Endothelial cell (in vitro differentiated cells): ENCODE measurements around the gene TOMM40L. TPM values are rescaled to one million over a fixed set of nuclear protein-coding genes. Genes with fewer than 3 reads are reported as not detected.

ENCODE experiments used
- DNase-seq: peaks from one replicate; pipeline ENCODE4 v3.0.0; 2021; ENCODE audit warnings: low spot score
- H3K27ac Mint-ChIP-seq: one replicate; pipeline ENCODE4 v1.8.0; 2021; ENCODE audit warnings: mixed read lengths, inconsistent platforms; ENCODE audit not compliant: unreplicated experiment
- H3K27me3 Mint-ChIP-seq: one replicate; pipeline ENCODE4 v1.8.0; 2021; ENCODE audit warnings: mild to moderate bottlenecking, moderate library complexity, mixed read lengths, inconsistent platforms; ENCODE audit not compliant: unreplicated experiment
- H3K36me3 Mint-ChIP-seq: one replicate; pipeline ENCODE4 v1.8.0; 2021; ENCODE audit warnings: mild to moderate bottlenecking, low read depth, mixed read lengths, inconsistent platforms; ENCODE audit not compliant: unreplicated experiment
- H3K4me1 Mint-ChIP-seq: one replicate; pipeline ENCODE4 v1.8.0; 2021; ENCODE audit warnings: mild to moderate bottlenecking, mixed read lengths, inconsistent platforms; ENCODE audit not compliant: unreplicated experiment
- H3K4me3 Mint-ChIP-seq: one replicate; pipeline ENCODE4 v1.8.0; 2021; ENCODE audit warnings: mild to moderate bottlenecking, mixed read lengths, inconsistent platforms; ENCODE audit not compliant: unreplicated experiment
- H3K9me3 Mint-ChIP-seq: one replicate; pipeline ENCODE4 v1.8.0; 2021; ENCODE audit warnings: mixed read lengths, inconsistent platforms; ENCODE audit not compliant: unreplicated experiment
- total RNA-seq: library from RNA; stranded (reverse); fragmentation: NEBNext Ultra II Directional; extraction: Animal tissue kit (Norgen Biotek cat#: 25700); gene quantifications from one replicate; pipeline ENCODE4 v1.2.1, GENCODE V29; 2021; ENCODE audit not compliant: unreplicated experiment
- TF ChIP-seq, protein P1 (sequence below): fragments of 200-600 bp; sonication (generic); IDR thresholded peaks from one replicate; pipeline ENCODE4 v1.5.0; 2021; ENCODE audit warnings: antibody characterized with exemption; ENCODE audit not compliant: unreplicated experiment

Gene TOMM40L
- total RNA-seq, 1 donor from 2014 or later, result 22.0 TPM

- peaks cover 7% of the 10 kb centered on the region for H3K36me3 Mint-ChIP-seq
- DNase-seq, result no peak
- H3K27me3 Mint-ChIP-seq, result peaks cover 2% of the 10 kb centered on the region
- no peaks in the 10 kb centered on the region for H3K9me3 Mint-ChIP-seq
- TF ChIP-seq, protein P1, sequence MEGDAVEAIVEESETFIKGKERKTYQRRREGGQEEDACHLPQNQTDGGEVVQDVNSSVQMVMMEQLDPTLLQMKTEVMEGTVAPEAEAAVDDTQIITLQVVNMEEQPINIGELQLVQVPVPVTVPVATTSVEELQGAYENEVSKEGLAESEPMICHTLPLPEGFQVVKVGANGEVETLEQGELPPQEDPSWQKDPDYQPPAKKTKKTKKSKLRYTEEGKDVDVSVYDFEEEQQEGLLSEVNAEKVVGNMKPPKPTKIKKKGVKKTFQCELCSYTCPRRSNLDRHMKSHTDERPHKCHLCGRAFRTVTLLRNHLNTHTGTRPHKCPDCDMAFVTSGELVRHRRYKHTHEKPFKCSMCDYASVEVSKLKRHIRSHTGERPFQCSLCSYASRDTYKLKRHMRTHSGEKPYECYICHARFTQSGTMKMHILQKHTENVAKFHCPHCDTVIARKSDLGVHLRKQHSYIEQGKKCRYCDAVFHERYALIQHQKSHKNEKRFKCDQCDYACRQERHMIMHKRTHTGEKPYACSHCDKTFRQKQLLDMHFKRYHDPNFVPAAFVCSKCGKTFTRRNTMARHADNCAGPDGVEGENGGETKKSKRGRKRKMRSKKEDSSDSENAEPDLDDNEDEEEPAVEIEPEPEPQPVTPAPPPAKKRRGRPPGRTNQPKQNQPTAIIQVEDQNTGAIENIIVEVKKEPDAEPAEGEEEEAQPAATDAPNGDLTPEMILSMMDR, result no peak
- H3K4me1 Mint-ChIP-seq, result peaks cover 59% of the 10 kb centered on the region
- no peak overlapping the region for H3K27ac Mint-ChIP-seq
- H3K4me3 Mint-ChIP-seq, result no peak overlapping the region
Observed at GRCh38 chr1:161187311-161187710, 38.5 kb upstream of the TOMM40L start.

GRCh38 chr1:161188381-161188780, 37.5 kb upstream of the TOMM40L start:
- Mint-ChIP-seq H3K4me3 (no peak overlapping the region), H3K4me1 (peaks cover 67% of the 10 kb centered on the region), H3K27me3 (peaks cover 3% of the 10 kb centered on the region), H3K27ac (peak overlapping the region; percentile 75), H3K9me3 (no peaks in the 10 kb centered on the region), H3K36me3 (peaks cover 16% of the 10 kb centered on the region)
- TF ChIP-seq, protein P1, result no peak
- no peak for DNase-seq

DNA sequence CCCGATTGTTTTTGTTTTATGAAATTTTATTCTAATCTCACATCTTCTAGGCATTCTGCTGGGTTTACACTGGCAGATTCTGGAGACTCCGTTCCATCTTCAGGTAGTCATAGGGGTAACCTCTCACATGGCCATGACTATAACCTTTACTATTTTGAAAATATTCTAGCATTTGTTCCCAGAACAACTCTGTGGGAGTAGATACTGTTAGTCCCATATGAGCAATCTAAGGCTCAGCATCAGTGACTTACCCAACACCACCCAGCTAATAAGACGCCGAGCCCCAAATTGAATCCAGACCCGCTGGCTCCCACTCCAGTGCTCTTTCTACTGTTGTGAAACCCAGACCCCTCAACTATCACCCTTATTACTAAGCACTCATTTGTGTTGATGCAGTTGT, 36.8 kb upstream of the TOMM40L start:
- Mint-ChIP-seq H3K27ac (peak overlapping the region; percentile 72), H3K36me3 (peaks cover 16% of the 10 kb centered on the region), H3K4me3 (no peak overlapping the region), H3K9me3 (no peaks in the 10 kb centered on the region), H3K4me1 (peaks cover 70% of the 10 kb centered on the region), H3K27me3 (peaks cover 3% of the 10 kb centered on the region)
- no peak for DNase-seq
- TF ChIP-seq, protein P1, result no peak

GRCh38 chr1:161190962-161191521, 34.8 kb upstream of the TOMM40L start:
- Mint-ChIP-seq H3K4me3 (no peak overlapping the region), H3K4me1 (peaks cover 69% of the 10 kb centered on the region), H3K27me3 (peaks cover 9% of the 10 kb centered on the region), H3K36me3 (peaks cover 25% of the 10 kb centered on the region), H3K27ac (no peak overlapping the region), H3K9me3 (no peaks in the 10 kb centered on the region)
- DNase-seq, result no peak
- TF ChIP-seq, protein P1, result no peak

DNA sequence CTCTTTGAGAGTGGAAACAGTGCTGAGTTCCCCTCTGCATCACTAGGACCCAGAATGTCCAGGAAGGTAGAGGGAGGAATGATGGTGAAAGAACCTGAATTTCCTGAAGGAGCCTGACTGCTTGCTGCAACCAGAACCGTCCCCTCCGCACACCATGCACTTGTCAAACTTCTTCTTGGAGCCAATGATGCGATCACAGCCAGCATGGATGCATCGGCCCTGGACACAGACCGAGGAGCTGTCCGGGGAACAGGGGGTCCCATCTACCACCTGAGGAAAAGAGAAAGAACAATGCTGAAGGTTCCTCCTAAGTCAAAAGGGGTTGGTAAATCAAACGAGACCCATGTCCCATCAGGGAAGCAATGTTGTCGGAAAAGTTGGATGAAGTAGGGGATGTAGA, 33.9 kb upstream of the TOMM40L start:
- Mint-ChIP-seq H3K4me3 (no peak overlapping the region), H3K36me3 (peaks cover 25% of the 10 kb centered on the region), H3K27me3 (peaks cover 11% of the 10 kb centered on the region), H3K9me3 (no peaks in the 10 kb centered on the region), H3K27ac (no peak overlapping the region), H3K4me1 (peaks cover 69% of the 10 kb centered on the region)
- DNase-seq, result no peak
- TF ChIP-seq, protein P1, result no peak
